OCI-LY7 (cell line): Measurements from ENCODE around the gene PEPD. TPM values are rescaled to one million over a fixed set of nuclear protein-coding genes. Genes with fewer than 3 reads are reported as not detected.

Source experiments
- BruUV-seq: library from RNA; stranded (reverse); fragments of 400-500 nt; replicated peaks from 2 replicates; lab custom pipeline; 2021; lab: Mats Ljungman, UMichigan
- CTCF ChIA-PET: fragments of 300-600 bp; sonication (Branson Sonifier 250); formaldehyde crosslinking; loops from one replicate; lab custom pipeline; 2022; ENCODE audit warnings: antibody characterized with exemption; ENCODE audit not compliant: unreplicated experiment; lab: Charles Lee
- POLR2A ChIA-PET: fragments of 300-600 bp; sonication (Branson Sonifier 250); formaldehyde crosslinking; loops from one replicate; lab custom pipeline; 2022; ENCODE audit warnings: antibody characterized with exemption; lab: Charles Lee
- DNase-seq: peaks from one replicate; pipeline ENCODE4 v3.0.0-alpha.2; 2015; ENCODE audit warnings: low spot score
- H2AFZ ChIP-seq: fragments of 200-600 bp; sonication (generic), shearing (Covaris generic); 2 replicates; pipeline ENCODE4 v1.6.1; 2014; ENCODE audit warnings: mild to moderate bottlenecking, antibody characterized with exemption, low read length, moderate library complexity
- H3K27ac ChIP-seq: fragments of 200-600 bp; sonication (generic); 2 replicates; pipeline ENCODE4 v1.5.1; 2014; ENCODE audit warnings: mixed run types, low read depth, mild to moderate bottlenecking, moderate library complexity, low read length, inconsistent platforms; ENCODE audit not compliant: poor library complexity, severe bottlenecking
- H3K36me3 ChIP-seq: fragments of 200-600 bp; sonication (generic); 2 replicates; pipeline ENCODE4 v1.6.1; 2014; ENCODE audit warnings: mild to moderate bottlenecking, antibody characterized with exemption, low read length, moderate library complexity, mixed read lengths; ENCODE audit not compliant: insufficient read depth
- H3K4me1 ChIP-seq: fragments of 200-600 bp; sonication (generic); 2 replicates; pipeline ENCODE4 v1.5.1; 2014; ENCODE audit warnings: mild to moderate bottlenecking, low read length; ENCODE audit not compliant: insufficient read depth, poor library complexity, severe bottlenecking
- H3K4me2 ChIP-seq: fragments of 200-600 bp; sonication (generic); 2 replicates; pipeline ENCODE4 v1.6.1; 2014; ENCODE audit warnings: mild to moderate bottlenecking, low read length
- H3K4me3 ChIP-seq: fragments of 200-600 bp; sonication (generic); 2 replicates; pipeline ENCODE4 v1.5.1; 2014; ENCODE audit warnings: mild to moderate bottlenecking, low read depth, low read length; ENCODE audit not compliant: poor library complexity, severe bottlenecking
- H3K79me2 ChIP-seq: fragments of 200-600 bp; sonication (generic); 2 replicates; pipeline ENCODE4 v1.6.1; 2016; ENCODE audit warnings: low read depth, mild to moderate bottlenecking, low read length, moderate library complexity, mixed read lengths; ENCODE audit not compliant: insufficient read depth
- H3K9me2 ChIP-seq: fragments of 200-600 bp; sonication (generic); 2 replicates; pipeline ENCODE4 v1.6.1; 2016; ENCODE audit warnings: mild to moderate bottlenecking, low read length, mixed read lengths; ENCODE audit not compliant: insufficient read depth
- H3K9me3 ChIP-seq: fragments of 200-600 bp; sonication (generic); 2 replicates; pipeline ENCODE4 v1.6.1; 2014; ENCODE audit warnings: mild to moderate bottlenecking, mixed run types, low read length, mixed read lengths
- H4K20me1 ChIP-seq: fragments of 200-600 bp; sonication (generic); 2 replicates; pipeline ENCODE4 v1.6.1; 2014; ENCODE audit warnings: mild to moderate bottlenecking, antibody characterized with exemption, low read length, moderate library complexity, mixed read lengths; ENCODE audit not compliant: insufficient read depth
- CTCF ChIP-seq: fragments of 200-600 bp; sonication (generic); conservative IDR thresholded peaks from 2 replicates; pipeline ENCODE4 v1.5.1; 2014; ENCODE audit warnings: mild to moderate bottlenecking, antibody characterized with exemption, low read length, moderate library complexity, mixed read lengths
- EZH2phosphoT487 ChIP-seq: fragments of 200-600 bp; sonication (generic); IDR thresholded peaks from 2 replicates; pipeline ENCODE4 v1.6.1; 2018; ENCODE audit warnings: low read depth, borderline replicate concordance, mild to moderate bottlenecking, mixed run types, antibody characterized with exemption, low read length, moderate library complexity, mixed read lengths
- intact Hi-C: fragments of 100-400 bp; cut with micrococcal nuclease; formaldehyde crosslinking; loops from one replicate; pipeline ENCODE4 v1.10.0; 2022; ENCODE audit not compliant: unreplicated experiment
- total RNA-seq, 2 experiments: library from RNA; depleted of rRNA in 1 of 2; stranded (reverse); fragments of >200 nt in 1 of 2; shearing (Covaris generic) in 1 of 2; gene quantifications; 2 replicates each; pipeline ENCODE4 v1.2.3, GENCODE V29; 2014 to 2022

PEPD gene
- total RNA-seq, 2 experiments from 2014 or later, result 24.4 to 29.7 TPM

GRCh38 chr19:33467851-33468250 lies 53.7 kb downstream of the PEPD start:
- Histone ChIP-seq H4K20me1 (no peaks in the 10 kb centered on the region; the same call in 1 of the 2 replicates), H3K36me3 (no peaks in the 10 kb centered on the region), H3K9me2 (no peaks in the 10 kb centered on the region), H3K4me2 (no peak overlapping the region), H3K27ac (no peak overlapping the region), H3K4me1 (no peaks in the 10 kb centered on the region), H3K9me3 (no peaks in the 10 kb centered on the region), H3K79me2 (no peaks in the 10 kb centered on the region), H3K4me3 (no peak overlapping the region), H2AFZ (no peak overlapping the region)
- no TSS peak for BruUV-seq
- ChIA-PET POLR2A (no interaction called here), CTCF (no interaction called here)
- no peak for DNase-seq
- TF ChIP-seq CTCF (no peak), EZH2phosphoT487 (no peak)
- intact Hi-C loops, result no loop called here

GRCh38 chr19:33465834-33466233 lies 55.8 kb downstream of the PEPD start:
- ChIA-PET CTCF (no interaction called here), POLR2A (no interaction called here)

More at GRCh38 chr19:33465834-33466233, 55.8 kb downstream of the PEPD start:
- intact Hi-C loops, result no loop called here
- H2AFZ ChIP-seq, result no peak overlapping the region
- no peaks in the 10 kb centered on the region for H3K4me1 ChIP-seq
- BruUV-seq, result no TSS peak
- no peak overlapping the region for H3K27ac ChIP-seq
- no peak for DNase-seq
- no peak overlapping the region for H3K4me3 ChIP-seq
- no peaks in the 10 kb centered on the region; the same call in 1 of the 2 replicates for H4K20me1 ChIP-seq
- H3K9me3 ChIP-seq, result no peaks in the 10 kb centered on the region
- no peaks in the 10 kb centered on the region for H3K9me2 ChIP-seq
- H3K36me3 ChIP-seq, result no peaks in the 10 kb centered on the region
- H3K79me2 ChIP-seq, result no peaks in the 10 kb centered on the region
- no peak overlapping the region for H3K4me2 ChIP-seq
- no peak for TF ChIP-seq CTCF
- TF ChIP-seq EZH2phosphoT487, result no peak
